Brain microvascular endothelial cell (primary cell): ENCODE data around the gene SULT2A1.
"Not testable (repeated sequence)": the region's sequence is repeated elsewhere in the genome, so short reads cannot be mapped to it uniquely, and the experiment has no call there.

Experiments used
- DNase-seq: peaks from one replicate; pipeline ENCODE4 v3.0.0-alpha.2; 2020
- H3K27ac ChIP-seq: fragments of 250-450 bp; sonication (Bioruptor Pico); 2 replicates; pipeline ENCODE4 v1.5.1; 2020; ENCODE audit warnings: mild to moderate bottlenecking, moderate library complexity
- H3K27me3 ChIP-seq: fragments of 250-450 bp; sonication (Bioruptor Pico); replicated peaks from 2 replicates; pipeline ENCODE4 v1.5.1; 2020; ENCODE audit warnings: mild to moderate bottlenecking
- H3K36me3 ChIP-seq: fragments of 250-450 bp; sonication (Bioruptor Pico); replicated peaks from 2 replicates; pipeline ENCODE4 v1.5.1; 2020; ENCODE audit warnings: mild to moderate bottlenecking
- H3K4me3 ChIP-seq: 2 replicates; pipeline ENCODE4 v1.5.1; 2011; ENCODE audit warnings: low read depth, mild to moderate bottlenecking, control low read depth, low read length, moderate library complexity
- CTCF ChIP-seq: IDR thresholded peaks from 2 replicates; pipeline ENCODE4 v1.5.1; 2011; ENCODE audit warnings: low read depth, mild to moderate bottlenecking, moderate library complexity, low read length, control low read depth, inconsistent platforms; ENCODE audit errors: missing control alignments
- in situ Hi-C: cut with HindIII; loops from 2 replicates; pipeline ENCODE4 v1.10.0; 2017; ENCODE audit warnings: low sequenced_read_pairs, low pct_ligation_motif_present

The SULT2A1 gene

GRCh38 chr19:47865166-47865565 lies 20.9 kb downstream of the SULT2A1 start:
- Histone ChIP-seq H3K27ac (no peak overlapping the region), H3K4me3 (no peak overlapping the region), H3K36me3 (no peaks in the 10 kb centered on the region), H3K27me3 (no peaks in the 10 kb centered on the region)
- in situ Hi-C loops, result no loop called here
- TF ChIP-seq CTCF, result no peak
- DNase-seq, result no peak

- in situ Hi-C loops, result no loop called here
- Histone ChIP-seq H3K27ac (no peak overlapping the region), H3K4me3 (no peak overlapping the region), H3K27me3 (no peaks in the 10 kb centered on the region), H3K36me3 (no peaks in the 10 kb centered on the region)
- TF ChIP-seq CTCF, result peak; percentile 99
- DNase-seq, result peak; percentile 65
Measured at GRCh38 chr19:47863514-47863936, 22.6 kb downstream of the SULT2A1 start.

GRCh38 chr19:47861630-47862029 lies 24.5 kb downstream of the SULT2A1 start:
- Histone ChIP-seq H3K4me3 (no peak overlapping the region), H3K27ac (no peak overlapping the region), H3K36me3 (no peaks in the 10 kb centered on the region), H3K27me3 (no peaks in the 10 kb centered on the region)
- in situ Hi-C loops, result no loop called here
- TF ChIP-seq CTCF, result no peak
- no peak for DNase-seq

- Histone ChIP-seq H3K27me3 (no peaks in the 10 kb centered on the region), H3K27ac (no peak overlapping the region), H3K36me3 (no peaks in the 10 kb centered on the region), H3K4me3 (no peak overlapping the region)
- in situ Hi-C loops, result no loop called here
- no peak for DNase-seq
- TF ChIP-seq CTCF, result no peak
Measured at GRCh38 chr19:47860602-47861297, 25.4 kb downstream of the SULT2A1 start.

GRCh38 chr19:47859838-47860237 lies 26.3 kb downstream of the SULT2A1 start:
- DNase-seq, H3K27me3 ChIP-seq, in situ Hi-C loops, H3K36me3 ChIP-seq, H3K27ac ChIP-seq, H3K4me3 ChIP-seq: not testable (repeated sequence)

- H3K36me3 ChIP-seq, in situ Hi-C loops, H3K4me3 ChIP-seq, H3K27ac ChIP-seq, H3K27me3 ChIP-seq, DNase-seq: not testable (repeated sequence)
Measured at GRCh38 chr19:47858646-47859285, 27.3 kb downstream of the SULT2A1 start, which contains the start of gene TPRX2. Gene TPRX2, plus strand, starts transcription at chr19:47859235. Its CDS starts 12 bp downstream, at chr19:47859247.

GRCh38 chr19:47858231-47858630 lies 27.9 kb downstream of the SULT2A1 start:
- H3K27me3 ChIP-seq, H3K36me3 ChIP-seq, H3K4me3 ChIP-seq, H3K27ac ChIP-seq, in situ Hi-C loops: not testable (repeated sequence)
- DNase-seq, result peak; percentile 41
